ENCODE results near the gene MAPKAPK2. TPM values are rescaled to one million over a fixed set of nuclear protein-coding genes. Genes with fewer than 3 reads are reported as not detected.

Gene MAPKAPK2
- polyA plus RNA-seq, 1 donor (not counting 4 experiments of a cell fraction or from before 2014, with no cell fraction given) = 41.5 TPM

- Histone ChIP-seq H3K27ac (ENCODE audit: control insufficient read depth, insufficient read depth, low read length) (no peak overlapping the region), H3K27me3 (ENCODE audit: control insufficient read depth, extremely low read depth, insufficient read depth, low read length) (no peaks in the 10 kb centered on the region), H3K36me3 (ENCODE audit: control insufficient read depth in 2 of 2, extremely low read depth in 1 of 2, insufficient read depth in 2 of 2, low read length in 2 of 2) (no peaks in the 10 kb centered on the region), H3K4me2 (ENCODE audit: control insufficient read depth, extremely low read depth, insufficient read depth, low read depth, low read length) (no peak overlapping the region), H3K4me1 (ENCODE audit: control insufficient read depth, extremely low read depth, insufficient read depth, low read length) (peaks cover 29% of the 10 kb centered on the region), H3K9me1 (ENCODE audit: control insufficient read depth, extremely low read depth, insufficient read depth, low read length) (peaks cover 8% of the 10 kb centered on the region), H3K9me3 (ENCODE audit: control insufficient read depth, low read depth, low read length) (no peaks in the 10 kb centered on the region), H3K4me3 (ENCODE audit: control insufficient read depth in 2 of 3, extremely low read depth in 1 of 3, insufficient read depth in 2 of 3, low read depth in 1 of 3, low read length in 3 of 3) (no peak overlapping the region), H3K9ac (ENCODE audit: control insufficient read depth, extremely low read depth, insufficient read depth, low read length) (no peak overlapping the region), H3K79me2 (ENCODE audit: control insufficient read depth, insufficient read depth, low read length) (peaks cover 90% of the 10 kb centered on the region), H4K20me1 (ENCODE audit: control insufficient read depth, extremely low read depth, insufficient read depth, low read length) (peaks cover 31% of the 10 kb centered on the region), H2AFZ (ENCODE audit: control insufficient read depth, low read length) (no peak overlapping the region)
- no peak for FAIRE-seq
- TF ChIP-seq EZH2 (IDR thresholded peaks at IDR 0.05; ENCODE audit: low read length) (no peak), CTCF (optimal IDR thresholded peaks at IDR 0.05 in 1 of 3, IDR thresholded peaks at IDR 0.05 in 1 of 3, conservative IDR thresholded peaks at IDR 0.05 in 1 of 3; ENCODE audit: extremely low read depth in 1 of 3, insufficient read depth in 2 of 3, low read length in 3 of 3) (no peak)
- DNase-seq (ENCODE audit: low read depth, low spot score) = no peak
- dilution Hi-C loops (cut with MboI; ENCODE audit: extremely low pct_ligation_motif_present, low sequenced_read_pairs) = no loop called here
These were observed 29.2 kb downstream of the MAPKAPK2 start for GRCh38 chr1:206713910-206714312.

- H3K4me1 ChIP-seq (ENCODE audit: control insufficient read depth, extremely low read depth, insufficient read depth, low read length) = peaks cover 24% of the 10 kb centered on the region
- no peaks in the 10 kb centered on the region for H3K27me3 ChIP-seq (ENCODE audit: control insufficient read depth, extremely low read depth, insufficient read depth, low read length)
- no peak for DNase-seq (ENCODE audit: low read depth, low spot score)
- H3K27ac ChIP-seq (ENCODE audit: control insufficient read depth, insufficient read depth, low read length) = no peak overlapping the region
- no peak overlapping the region for H3K9ac ChIP-seq (ENCODE audit: control insufficient read depth, extremely low read depth, insufficient read depth, low read length)
- peaks cover 31% of the 10 kb centered on the region for H4K20me1 ChIP-seq (ENCODE audit: control insufficient read depth, extremely low read depth, insufficient read depth, low read length)
- no peak for TF ChIP-seq CTCF (optimal IDR thresholded peaks at IDR 0.05 in 1 of 3, IDR thresholded peaks at IDR 0.05 in 1 of 3, conservative IDR thresholded peaks at IDR 0.05 in 1 of 3; ENCODE audit: extremely low read depth in 1 of 3, insufficient read depth in 2 of 3, low read length in 3 of 3)
- no peak for TF ChIP-seq EZH2 (IDR thresholded peaks at IDR 0.05; ENCODE audit: low read length)
- H3K9me3 ChIP-seq (ENCODE audit: control insufficient read depth, low read depth, low read length) = no peaks in the 10 kb centered on the region
- H3K36me3 ChIP-seq (ENCODE audit: control insufficient read depth in 2 of 2, extremely low read depth in 1 of 2, insufficient read depth in 2 of 2, low read length in 2 of 2) = no peaks in the 10 kb centered on the region
- H3K79me2 ChIP-seq (ENCODE audit: control insufficient read depth, insufficient read depth, low read length) = peaks cover 89% of the 10 kb centered on the region
- H3K9me1 ChIP-seq (ENCODE audit: control insufficient read depth, extremely low read depth, insufficient read depth, low read length) = peaks cover 6% of the 10 kb centered on the region
- no peak overlapping the region for H2AFZ ChIP-seq (ENCODE audit: control insufficient read depth, low read length)
- no peak overlapping the region for H3K4me2 ChIP-seq (ENCODE audit: control insufficient read depth, extremely low read depth, insufficient read depth, low read depth, low read length)
- FAIRE-seq = no peak
- dilution Hi-C loops (cut with MboI; ENCODE audit: extremely low pct_ligation_motif_present, low sequenced_read_pairs) = no loop called here
- no peak overlapping the region for H3K4me3 ChIP-seq (ENCODE audit: control insufficient read depth in 2 of 3, extremely low read depth in 1 of 3, insufficient read depth in 2 of 3, low read depth in 1 of 3, low read length in 3 of 3)
These were observed 29.8 kb downstream of the MAPKAPK2 start for GRCh38 chr1:206714331-206715058.
